GM18507 (cell line): ENCODE results near the gene FBXO31.
"Not testable (repeated sequence)": the region's sequence is repeated elsewhere in the genome, so short reads cannot be mapped to it uniquely, and the experiment has no call there.

ENCODE experiments used
- DNase-seq: peaks from one replicate; pipeline ENCODE4 v3.0.0; 2011; ENCODE audit warnings: low read depth; ENCODE audit not compliant: insufficient read length; ENCODE audit errors: extremely low spot score
- FAIRE-seq: peaks from 2 replicates; lab custom pipeline; 2011; peaks lifted over from hg19 to GRCh38; lab: Jason Lieb, UNC

The FBXO31 gene

GRCh38 chr16:87389245-87389644 lies 5.7 kb upstream of the FBXO31 start:
- FAIRE-seq (no peak), DNase-seq (no peak)

GRCh38 chr16:87388818-87389134 lies 5.2 kb upstream of the FBXO31 start:
- FAIRE-seq (no peak), DNase-seq (no peak)

- DNase-seq = peak; percentile 71
- FAIRE-seq = peak; percentile 97
Measured at GRCh38 chr16:87387942-87388817, 4.6 kb upstream of the FBXO31 start.

GRCh38 chr16:87384875-87385167 lies 1.2 kb upstream of the FBXO31 start:
- FAIRE-seq, DNase-seq: not testable (repeated sequence)

- DNase-seq (no peak), FAIRE-seq (no peak)
Measured at GRCh38 chr16:87384162-87384874, 742 bp upstream of the FBXO31 start.

GRCh38 chr16:87382023-87382785 lies 1.4 kb downstream of the FBXO31 start:
- DNase-seq (no peak), FAIRE-seq (no peak)

GRCh38 chr16:87380881-87381280 lies 2.7 kb downstream of the FBXO31 start:
- DNase-seq = no peak
- peak; percentile 67 for FAIRE-seq

GRCh38 chr16:87380403-87380802 lies 3.2 kb downstream of the FBXO31 start:
- DNase-seq (no peak), FAIRE-seq (no peak)

- not testable (repeated sequence) for FAIRE-seq, DNase-seq
Measured at GRCh38 chr16:87379312-87379752, 4.2 kb downstream of the FBXO31 start.

- no peak for DNase-seq
- FAIRE-seq = no peak
Measured at GRCh38 chr16:87376660-87377059, 6.9 kb downstream of the FBXO31 start.

GRCh38 chr16:87375426-87376135 lies 8.0 kb downstream of the FBXO31 start:
- FAIRE-seq (no peak), DNase-seq (no peak)

- DNase-seq (no peak), FAIRE-seq (no peak)
Measured at GRCh38 chr16:87374313-87374712, 9.3 kb downstream of the FBXO31 start.

- no peak for FAIRE-seq
- no peak for DNase-seq
Measured at GRCh38 chr16:87372305-87372704, 11.3 kb downstream of the FBXO31 start.

GRCh38 chr16:87371261-87371866 lies 12.2 kb downstream of the FBXO31 start:
- no peak for DNase-seq
- no peak for FAIRE-seq

- no peak for DNase-seq
Measured at GRCh38 chr16:87369796-87370719, 13.5 kb downstream of the FBXO31 start.

GRCh38 chr16:87369117-87369765 lies 14.3 kb downstream of the FBXO31 start:
- DNase-seq = no peak
- FAIRE-seq = no peak

More at GRCh38 chr16:87369796-87370719, 13.5 kb downstream of the FBXO31 start:
- no peak for FAIRE-seq

GRCh38 chr16:87368029-87368770 lies 15.4 kb downstream of the FBXO31 start:
- no peak for DNase-seq
- no peak for FAIRE-seq
